PC-3 (cell line): ENCODE data around the gene SSTR3. TPM values are rescaled to one million over a fixed set of nuclear protein-coding genes. Genes with fewer than 3 reads are reported as not detected.

Experiments
- ATAC-seq: fragments of 200-7000 bp; cut with Tn5 transposase; 2 replicates; pipeline ENCODE4 v1.9.1; 2020; ENCODE audit warnings: mild to moderate bottlenecking, moderate library complexity
- BruUV-seq: library from RNA; stranded (reverse); fragments of 400-500 nt; replicated peaks from 2 replicates; lab custom pipeline; 2021; lab: Mats Ljungman, UMichigan
- CTCF ChIA-PET: fragments of 300-600 bp; sonication (Branson Sonifier 250); formaldehyde crosslinking; loops from one replicate; lab custom pipeline; 2022; ENCODE audit warnings: antibody characterized with exemption; lab: Charles Lee
- POLR2A ChIA-PET: fragments of 300-600 bp; sonication (Branson Sonifier 250); formaldehyde crosslinking; loops from one replicate; lab custom pipeline; 2022; ENCODE audit warnings: antibody characterized with exemption; ENCODE audit not compliant: unreplicated experiment; lab: Charles Lee
- DNase-seq: peaks from one replicate; pipeline ENCODE4 v3.0.0-alpha.2; 2015
- H2AFZ ChIP-seq: fragments of 300-600 bp; sonication (generic); 2 replicates; pipeline ENCODE4 v1.6.0; 2016; ENCODE audit warnings: antibody characterized with exemption, low read length
- H3F3A ChIP-seq: fragments of 300-600 bp; sonication (generic); one replicate; pipeline ENCODE4 v1.6.0; 2017; ENCODE audit warnings: antibody characterized with exemption, low read length, control low read depth, mild to moderate bottlenecking; ENCODE audit not compliant: unreplicated experiment
- H3K27ac ChIP-seq: fragments of 300-600 bp; sonication (generic); 2 replicates; pipeline ENCODE4 v1.5.1; 2016; ENCODE audit warnings: mild to moderate bottlenecking, low read length
- H3K27me3 ChIP-seq: fragments of 300-600 bp; sonication (generic); 2 replicates; pipeline ENCODE4 v1.6.1; 2016; ENCODE audit warnings: low read length, mixed read lengths
- H3K36me3 ChIP-seq: fragments of 300-600 bp; sonication (generic); 2 replicates; pipeline ENCODE4 v1.6.1; 2016; ENCODE audit warnings: low read depth, mixed run types, low read length, mixed read lengths
- H3K4me1 ChIP-seq: fragments of 300-600 bp; sonication (generic); 2 replicates; pipeline ENCODE4 v1.5.1; 2016; ENCODE audit warnings: low read length; ENCODE audit not compliant: insufficient read depth
- H3K4me2 ChIP-seq: fragments of 300-600 bp; sonication (generic); 2 replicates; pipeline ENCODE4 v1.6.0; 2016; ENCODE audit warnings: low read length
- H3K4me3 ChIP-seq: fragments of 300-600 bp; sonication (generic); 2 replicates; pipeline ENCODE4 v1.5.1; 2016; ENCODE audit warnings: mild to moderate bottlenecking, low read length, mixed read lengths
- H3K79me2 ChIP-seq: fragments of 300-600 bp; sonication (generic); 2 replicates; pipeline ENCODE4 v1.6.1; 2017; ENCODE audit warnings: low read length, mixed read lengths
- H3K9ac ChIP-seq: fragments of 300-600 bp; sonication (generic); 2 replicates; pipeline ENCODE4 v1.6.0; 2016; ENCODE audit warnings: mild to moderate bottlenecking, low read length
- H3K9me2 ChIP-seq: fragments of 300-600 bp; sonication (generic); replicated peaks from 2 replicates; pipeline ENCODE4 v1.6.1; 2016; ENCODE audit warnings: mixed run types, low read length, mixed read lengths
- H3K9me3 ChIP-seq: fragments of 300-600 bp; sonication (generic); 2 replicates; pipeline ENCODE4 v1.6.1; 2016; ENCODE audit warnings: low read length, mixed read lengths
- H4K20me1 ChIP-seq: fragments of 300-600 bp; sonication (generic); 2 replicates; pipeline ENCODE4 v1.6.1; 2016; ENCODE audit warnings: low read length, mixed read lengths
- CTCF ChIP-seq: fragments of 300-600 bp; sonication (generic); conservative IDR thresholded peaks from 2 replicates; pipeline ENCODE4 v1.5.1; 2017; ENCODE audit warnings: antibody characterized with exemption, low read depth, mild to moderate bottlenecking, low read length
- EZH2 ChIP-seq: fragments of 300-600 bp; sonication (generic); IDR thresholded peaks from one replicate; pipeline ENCODE4 v1.6.1; 2017; ENCODE audit warnings: antibody characterized with exemption, mild to moderate bottlenecking, low read length; ENCODE audit not compliant: unreplicated experiment
- EZH2phosphoT487 ChIP-seq: fragments of 300-600 bp; sonication (generic); IDR thresholded peaks from 2 replicates; pipeline ENCODE4 v1.6.1; 2018; ENCODE audit warnings: mild to moderate bottlenecking, antibody characterized with exemption, low read length, borderline replicate concordance
- intact Hi-C: fragments of 100-400 bp; cut with micrococcal nuclease; formaldehyde crosslinking; loops from 2 replicates; pipeline ENCODE4 v1.9.0; 2023
- total RNA-seq: library from RNA; depleted of rRNA; stranded (reverse); fragments of >200 nt; gene quantifications from 2 replicates; pipeline ENCODE4 v1.2.3, GENCODE V29; 2014

SSTR3 gene
- total RNA-seq, 1 experiment from 2014 or later: 0.55 TPM

DNA sequence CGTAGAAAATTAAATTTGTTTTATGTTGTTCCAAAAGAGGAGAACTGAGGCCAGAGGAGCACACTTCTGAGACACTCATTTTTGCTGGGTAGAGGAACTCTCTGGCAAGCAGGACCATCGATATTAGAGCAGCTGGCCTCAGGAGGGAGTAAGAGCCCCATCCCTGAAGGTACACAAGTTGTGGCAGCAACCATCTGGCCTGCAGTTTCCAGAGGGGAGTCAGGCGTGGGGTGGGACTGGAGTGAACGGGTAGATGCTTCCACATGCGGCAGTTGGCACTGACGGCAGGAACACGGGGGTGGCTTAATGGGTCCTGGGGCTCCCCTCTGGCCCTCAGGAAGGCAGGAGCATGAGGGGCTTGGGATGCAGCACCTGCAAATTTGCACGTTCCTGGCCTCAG lies 13.2 kb upstream of the SSTR3 start:
- Histone ChIP-seq H4K20me1 (no peaks in the 10 kb centered on the region), H3K36me3 (no peaks in the 10 kb centered on the region; the same call in 1 of the 2 replicates), H3K9me3 (no peaks in the 10 kb centered on the region), H2AFZ (no peak overlapping the region), H3K27me3 (no peaks in the 10 kb centered on the region), H3F3A (no peaks in the 10 kb centered on the region), H3K9me2 (no peaks in the 10 kb centered on the region), H3K79me2 (no peaks in the 10 kb centered on the region), H3K4me3 (no peak overlapping the region), H3K4me1 (peaks cover 25% of the 10 kb centered on the region), H3K4me2 (no peak overlapping the region), H3K27ac (no peak overlapping the region), H3K9ac (no peak overlapping the region)
- 0 out of 2 replicates have a peak, but pooled peaks have one; percentile 16 for TF ChIP-seq CTCF
- no peak for TF ChIP-seq EZH2phosphoT487
- ATAC-seq: no peak
- ChIA-PET CTCF (no interaction called here), POLR2A (no interaction called here)
- TSS peak; percentile 77 for BruUV-seq
- intact Hi-C loops: no loop called here
- DNase-seq: no peak

GRCh38 chr22:37224757-37225420 lies 12.6 kb upstream of the SSTR3 start:
- ChIA-PET CTCF (no interaction called here), POLR2A (no interaction called here)
- Histone ChIP-seq H3K27ac (no peak overlapping the region), H4K20me1 (no peaks in the 10 kb centered on the region), H3K36me3 (no peaks in the 10 kb centered on the region; the same call in 1 of the 2 replicates), H3K27me3 (no peaks in the 10 kb centered on the region), H3K4me1 (peaks cover 20% of the 10 kb centered on the region), H3K9me2 (no peaks in the 10 kb centered on the region), H3F3A (no peaks in the 10 kb centered on the region), H3K9me3 (no peaks in the 10 kb centered on the region), H2AFZ (no peak overlapping the region), H3K4me2 (no peak overlapping the region), H3K9ac (no peak overlapping the region), H3K79me2 (no peaks in the 10 kb centered on the region), H3K4me3 (no peak overlapping the region)
- intact Hi-C loops: no loop called here
- BruUV-seq: no TSS peak
- no peak for TF ChIP-seq EZH2
- no peak for TF ChIP-seq EZH2phosphoT487
- TF ChIP-seq CTCF: no peak
- DNase-seq (no peak), ATAC-seq (no peak)

GRCh38 chr22:37223965-37224551 lies 11.8 kb upstream of the SSTR3 start:
- no peak for TF ChIP-seq EZH2phosphoT487
- no peak for TF ChIP-seq CTCF
- no peak for TF ChIP-seq EZH2
- ChIA-PET POLR2A (no interaction called here), CTCF (no interaction called here)
- no peak overlapping the region for H3K4me2 ChIP-seq
- H3K4me1 ChIP-seq: peaks cover 12% of the 10 kb centered on the region
- H4K20me1 ChIP-seq: no peaks in the 10 kb centered on the region
- no peak overlapping the region for H2AFZ ChIP-seq
- no peak overlapping the region for H3K4me3 ChIP-seq
- no peaks in the 10 kb centered on the region for H3K27me3 ChIP-seq
- no peaks in the 10 kb centered on the region for H3F3A ChIP-seq
- H3K36me3 ChIP-seq: no peaks in the 10 kb centered on the region; the same call in 1 of the 2 replicates
- no peak for ATAC-seq
- H3K9me2 ChIP-seq: no peaks in the 10 kb centered on the region
- H3K9me3 ChIP-seq: no peaks in the 10 kb centered on the region
- no peaks in the 10 kb centered on the region for H3K79me2 ChIP-seq
- DNase-seq: no peak
- BruUV-seq: no TSS peak
- intact Hi-C loops: no loop called here
- H3K27ac ChIP-seq: no peak overlapping the region
- H3K9ac ChIP-seq: no peak overlapping the region
